Measurements from ENCODE around the gene PLTP. TPM values are rescaled to one million over a fixed set of nuclear protein-coding genes. Genes with fewer than 3 reads are reported as not detected.

Gene PLTP
- total RNA-seq, 1 experiment from 2014 or later = 62.5 TPM

- no CpG with 5 or more reads among the region's 4 CpGs for WGBS (ENCODE audit: extremely low coverage, insufficient read length, low lambda C conversion rate)
- Mint-ChIP-seq H3K4me3 (peak overlapping the region in 1 of 2 experiments; percentile 30; a peak in 2 of 5 replicates), H3K9me3 (no peaks in the 10 kb centered on the region), H3K27ac (no peak overlapping the region), H3K36me3 (ENCODE audit: insufficient read depth in 1 of 3, low read depth in 3 of 3) (peaks cover 15 to 43% (median 38%) of the 10 kb centered on the region in 3 experiments), H3K27me3 (ENCODE audit: low read depth) (no peaks in the 10 kb centered on the region; the same call in 1 of the 2 replicates), H3K4me1 (peaks cover 5 to 14% of the 10 kb centered on the region in 2 experiments; a peak in 3 of 4 replicates)
- no peak for TF ChIP-seq CTCF (conservative IDR thresholded peaks at IDR 0.05)
- Histone ChIP-seq H2BK15ac (ENCODE audit: low read depth, low read length) (no peak overlapping the region), H4K20me1 (ENCODE audit: control insufficient read depth, insufficient read depth, insufficient read length) (no peaks in the 10 kb centered on the region), H4K5ac (ENCODE audit: insufficient read length, low read depth, low read length) (no peak overlapping the region), H3K9me3 (ENCODE audit: control insufficient read depth, low read depth, low read length) (no peaks in the 10 kb centered on the region), H3T11ph (ENCODE audit: low read length) (no peak overlapping the region), H2BK5ac (ENCODE audit: insufficient read length, low read length) (no peak overlapping the region), H3K18ac (ENCODE audit: insufficient read length, low read depth, low read length) (no peak overlapping the region), H3K4ac (ENCODE audit: low read depth, low read length) (no peak overlapping the region), H3K56ac (ENCODE audit: insufficient read length, low read depth, low read length) (no peak overlapping the region), H3K79me1 (ENCODE audit: insufficient read depth, low read depth, low read length, poor library complexity, severe bottlenecking) (no peaks in the 10 kb centered on the region), H3K23me2 (ENCODE audit: insufficient read length, low read depth, low read length, poor library complexity, severe bottlenecking) (peaks cover 13% of the 10 kb centered on the region), H3K27me3 (ENCODE audit: insufficient read depth, low read length) (no peaks in the 10 kb centered on the region), H2AK5ac (ENCODE audit: insufficient read length, low read length) (no peak overlapping the region), H3K79me2 (ENCODE audit: insufficient read depth, low read length) (no peaks in the 10 kb centered on the region), H2BK120ac (ENCODE audit: low read depth, low read length, poor library complexity, severe bottlenecking) (no peak overlapping the region), H2BK20ac (ENCODE audit: low read depth, low read length, poor library complexity, severe bottlenecking) (no peak overlapping the region), H3K9ac (ENCODE audit: extremely low read depth, insufficient read length, low read length) (no peak overlapping the region), H3K14ac (ENCODE audit: insufficient read depth, low read length) (no peak overlapping the region), H4K8ac (replicated peaks; ENCODE audit: insufficient read length, low read depth, low read length) (no peak overlapping the region), H3K4me2 (ENCODE audit: insufficient read depth, insufficient read length, low read length) (no peak overlapping the region), H3K23ac (ENCODE audit: insufficient read length, low read depth, low read length) (no peak overlapping the region), H3K4me1 (ENCODE audit: insufficient read depth, low read length) (no peaks in the 10 kb centered on the region), H4K91ac (ENCODE audit: insufficient read length, low read depth, low read length) (no peak overlapping the region), H2AFZ (ENCODE audit: low read length) (no peak overlapping the region), H3K27ac (ENCODE audit: insufficient read length, low read depth, low read length) (no peak overlapping the region), H2BK12ac (ENCODE audit: insufficient read length, low read depth, low read length) (no peak overlapping the region)
- no peak for DNase-seq
These were observed 18.1 kb downstream of the PLTP start for GRCh38 chr20:45893831-45894230.
